ENCODE data around the gene KCNB1. TPM values are rescaled to one million over a fixed set of nuclear protein-coding genes. Genes with fewer than 3 reads are reported as not detected.
"Not testable (repeated sequence)": the region's sequence is repeated elsewhere in the genome, so short reads cannot be mapped to it uniquely, and the experiment has no call there.

Gene KCNB1
- total RNA-seq, 1 experiment from 2014 or later = 0.04 TPM

DNA sequence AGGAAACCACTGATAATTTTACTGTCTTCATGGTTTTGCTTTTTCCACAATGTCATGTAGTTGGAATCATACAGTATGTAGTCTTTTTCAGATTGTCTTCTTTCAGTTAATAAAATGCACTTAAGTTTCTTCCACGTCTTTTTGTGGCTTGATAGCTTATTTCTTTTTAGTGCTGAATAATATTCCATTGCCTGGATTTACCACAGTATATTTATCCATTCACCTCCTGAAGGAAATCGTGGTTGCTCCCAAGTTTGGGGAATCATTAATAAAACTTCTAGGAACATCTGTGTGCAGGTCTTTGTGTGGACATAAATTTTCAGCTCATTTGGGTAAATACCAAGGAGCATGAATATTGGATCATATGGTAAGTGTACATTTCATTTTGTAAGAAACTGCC is 165.8 kb downstream of the KCNB1 start:
- no peak for DNase-seq
- Histone ChIP-seq H3K4me2 (no peak overlapping the region), H3K9me3 (ENCODE audit: insufficient read depth, low read depth) (no peaks in the 10 kb centered on the region), H2AFZ (no peak overlapping the region), H3K36me3 (ENCODE audit: low read depth) (no peaks in the 10 kb centered on the region), H3K9me2 (ENCODE audit: insufficient read depth) (no peaks in the 10 kb centered on the region), H4K20me1 (ENCODE audit: insufficient read depth) (no peaks in the 10 kb centered on the region), H3K27ac (no peak overlapping the region), H3K4me1 (replicated peaks; ENCODE audit: insufficient read depth) (no peaks in the 10 kb centered on the region), H3F3A (ENCODE audit: insufficient read depth, low read depth) (peaks cover 4% of the 10 kb centered on the region; the same call in 1 of the 2 replicates), H3K27me3 (ENCODE audit: insufficient read depth, low read depth) (peaks cover 2% of the 10 kb centered on the region; the same call in 1 of the 2 replicates), H3K79me2 (ENCODE audit: low read depth) (no peaks in the 10 kb centered on the region), H3K4me3 (no peak overlapping the region)
- no peak for TF ChIP-seq EZH2 (IDR thresholded peaks at IDR 0.05; ENCODE audit: low read depth)
- ChIA-PET CTCF (no interaction called here), POLR2A (ENCODE audit: unreplicated experiment) (no interaction called here)
- intact Hi-C loops (cut with micrococcal nuclease; ENCODE audit: unreplicated experiment) = no loop called here
- BruUV-seq (replicated peaks) = no TSS peak

- Histone ChIP-seq H4K20me1 (ENCODE audit: insufficient read depth) (no peaks in the 10 kb centered on the region), H3K9me2 (ENCODE audit: insufficient read depth) (no peaks in the 10 kb centered on the region), H3K4me1 (replicated peaks; ENCODE audit: insufficient read depth) (no peaks in the 10 kb centered on the region; the same call in 1 of the 2 replicates), H3K79me2 (ENCODE audit: low read depth) (no peaks in the 10 kb centered on the region), H3F3A (ENCODE audit: insufficient read depth, low read depth) (peaks cover under 1% of the 10 kb centered on the region; the same call in 1 of the 2 replicates), H2AFZ (no peak overlapping the region), H3K4me3 (no peak overlapping the region), H3K27me3 (ENCODE audit: insufficient read depth, low read depth) (peaks cover 2% of the 10 kb centered on the region; the same call in 1 of the 2 replicates), H3K9me3 (ENCODE audit: insufficient read depth, low read depth) (peaks cover 2% of the 10 kb centered on the region; the same call in 1 of the 2 replicates), H3K4me2 (no peak overlapping the region), H3K27ac (no peak overlapping the region), H3K36me3 (ENCODE audit: low read depth) (no peaks in the 10 kb centered on the region)
- BruUV-seq (replicated peaks) = no TSS peak
- ChIA-PET POLR2A (ENCODE audit: unreplicated experiment) (interaction anchor here (0.7 kb wide), 1 partner anchor 37 kb away, joined by 4 read pairs; no protein-coding TSS in a partner anchor), CTCF (no interaction called here)
- intact Hi-C loops (cut with micrococcal nuclease; ENCODE audit: unreplicated experiment) = no loop called here
- no peak for TF ChIP-seq EZH2 (IDR thresholded peaks at IDR 0.05; ENCODE audit: low read depth)
- TF ChIP-seq, protein P1, sequence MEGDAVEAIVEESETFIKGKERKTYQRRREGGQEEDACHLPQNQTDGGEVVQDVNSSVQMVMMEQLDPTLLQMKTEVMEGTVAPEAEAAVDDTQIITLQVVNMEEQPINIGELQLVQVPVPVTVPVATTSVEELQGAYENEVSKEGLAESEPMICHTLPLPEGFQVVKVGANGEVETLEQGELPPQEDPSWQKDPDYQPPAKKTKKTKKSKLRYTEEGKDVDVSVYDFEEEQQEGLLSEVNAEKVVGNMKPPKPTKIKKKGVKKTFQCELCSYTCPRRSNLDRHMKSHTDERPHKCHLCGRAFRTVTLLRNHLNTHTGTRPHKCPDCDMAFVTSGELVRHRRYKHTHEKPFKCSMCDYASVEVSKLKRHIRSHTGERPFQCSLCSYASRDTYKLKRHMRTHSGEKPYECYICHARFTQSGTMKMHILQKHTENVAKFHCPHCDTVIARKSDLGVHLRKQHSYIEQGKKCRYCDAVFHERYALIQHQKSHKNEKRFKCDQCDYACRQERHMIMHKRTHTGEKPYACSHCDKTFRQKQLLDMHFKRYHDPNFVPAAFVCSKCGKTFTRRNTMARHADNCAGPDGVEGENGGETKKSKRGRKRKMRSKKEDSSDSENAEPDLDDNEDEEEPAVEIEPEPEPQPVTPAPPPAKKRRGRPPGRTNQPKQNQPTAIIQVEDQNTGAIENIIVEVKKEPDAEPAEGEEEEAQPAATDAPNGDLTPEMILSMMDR (conservative IDR thresholded peaks at IDR 0.05) = no peak
- DNase-seq = no peak
These were observed 166.9 kb downstream of the KCNB1 start for GRCh38 chr20:49315580-49315979.

DNA sequence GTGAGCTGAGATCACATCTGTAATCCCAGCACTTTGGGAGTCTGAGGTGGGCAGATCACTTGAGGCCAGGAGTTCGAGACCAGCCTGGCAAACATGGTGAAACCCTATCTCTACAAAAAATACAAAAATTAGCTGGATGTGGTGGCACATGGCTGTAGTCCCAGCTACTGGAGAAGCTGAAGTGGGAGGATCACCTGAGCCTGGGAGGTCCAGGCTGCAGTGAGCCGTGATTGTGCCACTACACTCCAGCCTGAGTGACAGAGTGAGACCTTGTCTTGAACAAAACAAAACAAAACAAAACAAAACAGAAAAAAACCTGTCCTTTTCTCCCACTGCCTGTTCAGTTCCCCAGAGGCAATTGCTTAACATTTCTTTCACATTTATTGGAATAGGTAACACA is 168.4 kb downstream of the KCNB1 start:
- CTCF ChIA-PET; BruUV-seq (replicated peaks); H4K20me1 ChIP-seq (ENCODE audit: insufficient read depth); H3K9me3 ChIP-seq (ENCODE audit: insufficient read depth, low read depth); H3K4me3 ChIP-seq; H3K27ac ChIP-seq; DNase-seq; H3F3A ChIP-seq (ENCODE audit: insufficient read depth, low read depth); H3K27me3 ChIP-seq (ENCODE audit: insufficient read depth, low read depth); H3K36me3 ChIP-seq (ENCODE audit: low read depth); POLR2A ChIA-PET (ENCODE audit: unreplicated experiment); H3K9me2 ChIP-seq (ENCODE audit: insufficient read depth); intact Hi-C loops (cut with micrococcal nuclease; ENCODE audit: unreplicated experiment); H2AFZ ChIP-seq; H3K79me2 ChIP-seq (ENCODE audit: low read depth); H3K4me2 ChIP-seq; H3K4me1 ChIP-seq (replicated peaks; ENCODE audit: insufficient read depth): not testable (repeated sequence)

Other genes starting within 250 kb of the KCNB1 start
- 24.1 and 29.7 TPM in 2 replicates for gene ZNFX1, start 204.6 kb downstream of the KCNB1 start, total RNA-seq (2021)
- gene PTGIS, start 85.5 kb upstream of the KCNB1 start, total RNA-seq (2021) = 26.9 and 30.3 TPM in 2 replicates
- 61.7 and 63.1 TPM in 2 replicates for gene B4GALT5, start 231.2 kb upstream of the KCNB1 start, total RNA-seq (2021)

Measured in PC-9 (cell line).